Body of pancreas (tissue), 4 donors: ENCODE measurements around the gene MAML3.

Experiments used
- CTCF ChIP-seq, 7 experiments: fragments of 450-650 bp in 4 of 7; fragments of 200-600 bp in 3 of 7; sonication (generic) in 3 of 7; IDR thresholded peaks; one replicate each; pipeline ENCODE4 v1.5.1; 2016 to 2019; ENCODE audit warnings: antibody characterized with exemption in 7 of 7
- POLR2A ChIP-seq, 3 donors: fragments of 450-650 bp; IDR thresholded peaks; one replicate each; pipeline ENCODE4 v1.6.1; 2016; ENCODE audit warnings: antibody characterized with exemption in 3 of 3, mild to moderate bottlenecking in 2 of 3

- TF ChIP-seq CTCF (IDR thresholded peaks at IDR 0.05) (no peak), POLR2A (IDR thresholded peaks at IDR 0.05) (no peak)
These were observed 444.3 kb downstream of the MAML3 start for GRCh38 chr4:139709660-139710059.
